ENCODE data around the gene ZBTB7A.

- TF ChIP-seq CTCF (IDR thresholded peaks at IDR 0.05) (no peak), POLR2A (IDR thresholded peaks at IDR 0.05; ENCODE audit: low read depth) (no peak), POLR2AphosphoS5 (IDR thresholded peaks at IDR 0.05) (no peak), EP300 (IDR thresholded peaks at IDR 0.05) (no peak)
Observed at GRCh38 chr19:4112367-4112766, 45.7 kb upstream of the ZBTB7A start.

All from esophagus muscularis mucosa (tissue), 4 donors.